ENCODE measurements around the gene LOXL4.

Gene LOXL4

GRCh38 chr10:98313598-98313997 lies 45.6 kb upstream of the LOXL4 start:
- no peak overlapping the region for H3K27ac ChIP-seq (ENCODE audit: low read length, poor library complexity, severe bottlenecking)
- WGBS, result 100% methylated on average over 3 of the region's 3 CpGs
- no peak overlapping the region for H3K4ac ChIP-seq (ENCODE audit: low read depth in 1 of 2, low read length in 2 of 2)
- no peaks in the 10 kb centered on the region for H3K27me3 ChIP-seq (ENCODE audit: control insufficient read depth in 1 of 2, insufficient read depth in 1 of 2, low read length in 2 of 2)
- peaks cover 7% of the 10 kb centered on the region for H3K4me1 ChIP-seq (ENCODE audit: control insufficient read depth, insufficient read depth, low read depth, low read length)
- H3K18ac ChIP-seq (ENCODE audit: low read depth in 1 of 2, low read length in 2 of 2), result no peak overlapping the region
- H2AK5ac ChIP-seq (ENCODE audit: low read length, severe bottlenecking), result no peak overlapping the region
- no peak overlapping the region for H3K4me3 ChIP-seq (ENCODE audit: insufficient read depth in 1 of 2, low read depth in 1 of 2, low read length in 2 of 2)
- H3K36me3 ChIP-seq (ENCODE audit: control insufficient read depth in 1 of 2, insufficient read depth in 2 of 2, low read depth in 1 of 2, low read length in 2 of 2), result no peaks in the 10 kb centered on the region
- no peak overlapping the region for H3K14ac ChIP-seq (ENCODE audit: low read length in 2 of 2)
- no peak overlapping the region for H3K4me2 ChIP-seq (ENCODE audit: low read length, poor library complexity, severe bottlenecking)
- H2BK12ac ChIP-seq (ENCODE audit: low read length in 2 of 2), result no peak overlapping the region
- H4K91ac ChIP-seq (ENCODE audit: low read length), result no peak overlapping the region
- H3K9ac ChIP-seq (ENCODE audit: low read length), result no peak overlapping the region
- H2BK15ac ChIP-seq (ENCODE audit: low read depth, poor library complexity, severe bottlenecking), result no peak overlapping the region
- H3K9me3 ChIP-seq (ENCODE audit: control insufficient read depth, low read length), result no peaks in the 10 kb centered on the region
- no peak overlapping the region for H2BK5ac ChIP-seq (ENCODE audit: low read depth, low read length, poor library complexity, severe bottlenecking)
- no peaks in the 10 kb centered on the region for H3K79me1 ChIP-seq (replicated peaks; ENCODE audit: low read length, poor library complexity, severe bottlenecking)
- no peak overlapping the region for H2AFZ ChIP-seq (ENCODE audit: low read depth, low read length)
- H3K23ac ChIP-seq (ENCODE audit: low read length in 2 of 2), result no peak overlapping the region
- H2BK120ac ChIP-seq (ENCODE audit: low read depth, low read length), result no peak overlapping the region
- no peak for DNase-seq
- H4K8ac ChIP-seq (ENCODE audit: low read length), result no peak overlapping the region

GRCh38 chr10:98312822-98313221 lies 44.8 kb upstream of the LOXL4 start:
- Histone ChIP-seq H4K8ac (ENCODE audit: low read length) (no peak overlapping the region), H2BK12ac (ENCODE audit: low read length in 2 of 2) (peak overlapping the region in 1 of 2 experiments; percentile 47), H3K4me1 (ENCODE audit: control insufficient read depth, insufficient read depth, low read depth, low read length) (peaks cover 9% of the 10 kb centered on the region), H2AFZ (ENCODE audit: low read depth, low read length) (no peak overlapping the region), H3K4me2 (ENCODE audit: low read length, poor library complexity, severe bottlenecking) (no peak overlapping the region), H3K27me3 (ENCODE audit: control insufficient read depth in 1 of 2, insufficient read depth in 1 of 2, low read length in 2 of 2) (no peaks in the 10 kb centered on the region), H4K91ac (ENCODE audit: low read length) (no peak overlapping the region), H3K18ac (ENCODE audit: low read depth in 1 of 2, low read length in 2 of 2) (no peak overlapping the region), H3K14ac (ENCODE audit: low read length in 2 of 2) (no peak overlapping the region), H3K9me3 (ENCODE audit: control insufficient read depth, low read length) (no peaks in the 10 kb centered on the region), H3K9ac (ENCODE audit: low read length) (no peak overlapping the region), H3K4ac (ENCODE audit: low read depth in 1 of 2, low read length in 2 of 2) (no peak overlapping the region), H3K36me3 (ENCODE audit: control insufficient read depth in 1 of 2, insufficient read depth in 2 of 2, low read depth in 1 of 2, low read length in 2 of 2) (no peaks in the 10 kb centered on the region), H3K27ac (ENCODE audit: low read length, poor library complexity, severe bottlenecking) (no peak overlapping the region), H3K79me1 (replicated peaks; ENCODE audit: low read length, poor library complexity, severe bottlenecking) (no peaks in the 10 kb centered on the region), H3K23ac (ENCODE audit: low read length in 2 of 2) (no peak overlapping the region), H2BK15ac (ENCODE audit: low read depth, poor library complexity, severe bottlenecking) (no peak overlapping the region), H2AK5ac (ENCODE audit: low read length, severe bottlenecking) (no peak overlapping the region), H2BK120ac (ENCODE audit: low read depth, low read length) (no peak overlapping the region), H3K4me3 (ENCODE audit: insufficient read depth in 1 of 2, low read depth in 1 of 2, low read length in 2 of 2) (no peak overlapping the region), H2BK5ac (ENCODE audit: low read depth, low read length, poor library complexity, severe bottlenecking) (no peak overlapping the region)
- 42% methylated on average over 4 of the region's 5 CpGs for WGBS
- peak; percentile 72 for DNase-seq

- no peak overlapping the region for H3K18ac ChIP-seq (ENCODE audit: low read depth in 1 of 2, low read length in 2 of 2)
- peaks cover 9% of the 10 kb centered on the region for H3K4me1 ChIP-seq (ENCODE audit: control insufficient read depth, insufficient read depth, low read depth, low read length)
- no peak overlapping the region for H2BK120ac ChIP-seq (ENCODE audit: low read depth, low read length)
- H2AK5ac ChIP-seq (ENCODE audit: low read length, severe bottlenecking), result no peak overlapping the region
- no peak overlapping the region for H3K27ac ChIP-seq (ENCODE audit: low read length, poor library complexity, severe bottlenecking)
- no peak overlapping the region for H3K4me2 ChIP-seq (ENCODE audit: low read length, poor library complexity, severe bottlenecking)
- H3K27me3 ChIP-seq (ENCODE audit: control insufficient read depth in 1 of 2, insufficient read depth in 1 of 2, low read length in 2 of 2), result no peaks in the 10 kb centered on the region
- H3K14ac ChIP-seq (ENCODE audit: low read length in 2 of 2), result no peak overlapping the region
- no peak overlapping the region for H3K4me3 ChIP-seq (ENCODE audit: insufficient read depth in 1 of 2, low read depth in 1 of 2, low read length in 2 of 2)
- peak overlapping the region in 1 of 2 experiments; percentile 26 for H3K23ac ChIP-seq (ENCODE audit: low read length in 2 of 2)
- H3K4ac ChIP-seq (ENCODE audit: low read depth in 1 of 2, low read length in 2 of 2), result no peak overlapping the region
- no peak overlapping the region for H2BK5ac ChIP-seq (ENCODE audit: low read depth, low read length, poor library complexity, severe bottlenecking)
- no peaks in the 10 kb centered on the region for H3K79me1 ChIP-seq (replicated peaks; ENCODE audit: low read length, poor library complexity, severe bottlenecking)
- H2AFZ ChIP-seq (ENCODE audit: low read depth, low read length), result no peak overlapping the region
- no peak for DNase-seq
- H3K9ac ChIP-seq (ENCODE audit: low read length), result no peak overlapping the region
- no peak overlapping the region for H4K91ac ChIP-seq (ENCODE audit: low read length)
- no peak overlapping the region for H4K8ac ChIP-seq (ENCODE audit: low read length)
- H3K9me3 ChIP-seq (ENCODE audit: control insufficient read depth, low read length), result no peaks in the 10 kb centered on the region
- 66% methylated on average over 3 of the region's 3 CpGs for WGBS
- no peaks in the 10 kb centered on the region for H3K36me3 ChIP-seq (ENCODE audit: control insufficient read depth in 1 of 2, insufficient read depth in 2 of 2, low read depth in 1 of 2, low read length in 2 of 2)
- no peak overlapping the region for H2BK12ac ChIP-seq (ENCODE audit: low read length in 2 of 2)
- H2BK15ac ChIP-seq (ENCODE audit: low read depth, poor library complexity, severe bottlenecking), result no peak overlapping the region
Observed at GRCh38 chr10:98312349-98312748, 44.4 kb upstream of the LOXL4 start.

GRCh38 chr10:98310701-98311100 lies 42.7 kb upstream of the LOXL4 start:
- H3K4me2 ChIP-seq (ENCODE audit: low read length, poor library complexity, severe bottlenecking), result no peak overlapping the region
- H3K4ac ChIP-seq (ENCODE audit: low read depth in 1 of 2, low read length in 2 of 2), result no peak overlapping the region
- H3K4me3 ChIP-seq (ENCODE audit: insufficient read depth in 1 of 2, low read depth in 1 of 2, low read length in 2 of 2), result no peak overlapping the region

More at GRCh38 chr10:98310701-98311100, 42.7 kb upstream of the LOXL4 start:
- no peak overlapping the region for H3K18ac ChIP-seq (ENCODE audit: low read depth in 1 of 2, low read length in 2 of 2)
- H3K36me3 ChIP-seq (ENCODE audit: control insufficient read depth in 1 of 2, insufficient read depth in 2 of 2, low read depth in 1 of 2, low read length in 2 of 2), result no peaks in the 10 kb centered on the region
- no peak overlapping the region for H2BK15ac ChIP-seq (ENCODE audit: low read depth, poor library complexity, severe bottlenecking)
- no peak overlapping the region for H3K14ac ChIP-seq (ENCODE audit: low read length in 2 of 2)
- no peak overlapping the region for H2BK120ac ChIP-seq (ENCODE audit: low read depth, low read length)
- H3K9me3 ChIP-seq (ENCODE audit: control insufficient read depth, low read length), result no peaks in the 10 kb centered on the region
- peaks cover 7% of the 10 kb centered on the region for H3K4me1 ChIP-seq (ENCODE audit: control insufficient read depth, insufficient read depth, low read depth, low read length)
- no peak overlapping the region for H2AFZ ChIP-seq (ENCODE audit: low read depth, low read length)
- no peak overlapping the region for H4K8ac ChIP-seq (ENCODE audit: low read length)
- H2BK12ac ChIP-seq (ENCODE audit: low read length in 2 of 2), result no peak overlapping the region
- H3K9ac ChIP-seq (ENCODE audit: low read length), result peak overlapping the region; percentile 5
- H3K79me1 ChIP-seq (replicated peaks; ENCODE audit: low read length, poor library complexity, severe bottlenecking), result no peaks in the 10 kb centered on the region
- no peak overlapping the region for H4K91ac ChIP-seq (ENCODE audit: low read length)
- DNase-seq, result no peak
- no peak overlapping the region for H2AK5ac ChIP-seq (ENCODE audit: low read length, severe bottlenecking)
- no peak overlapping the region for H2BK5ac ChIP-seq (ENCODE audit: low read depth, low read length, poor library complexity, severe bottlenecking)
- WGBS, result 96% methylated on average over 8 of the region's 8 CpGs
- no peak overlapping the region for H3K23ac ChIP-seq (ENCODE audit: low read length in 2 of 2)
- no peaks in the 10 kb centered on the region for H3K27me3 ChIP-seq (ENCODE audit: control insufficient read depth in 1 of 2, insufficient read depth in 1 of 2, low read length in 2 of 2)
- no peak overlapping the region for H3K27ac ChIP-seq (ENCODE audit: low read length, poor library complexity, severe bottlenecking)

All from mesenchymal stem cell (in vitro differentiated cells and primary cell).